ENCODE data around the gene LRRFIP1. TPM values are rescaled to one million over a fixed set of nuclear protein-coding genes. Genes with fewer than 3 reads are reported as not detected.

The LRRFIP1 gene
- total and polyA plus RNA-seq, 9 of the 15 experiments (the other 6 are each of a cell fraction or from before 2014, with no cell fraction given) = 13.1 to 45.2 (median 31.3) TPM

- TF ChIP-seq STAT6 (CRISPR knock-in tag; IDR thresholded peaks at IDR 0.05) (no peak), SRSF7 (optimal IDR thresholded peaks at IDR 0.05; ENCODE audit: low read depth, low read length) (no peak), SRF (CRISPR knock-in tag; IDR thresholded peaks at IDR 0.05) (no peak), HIVEP1 (CRISPR knock-in tag; IDR thresholded peaks at IDR 0.05) (no peak), CBX8 (IDR thresholded peaks at IDR 0.05; ENCODE audit: borderline replicate concordance, extremely low read depth, low read depth, low read length, poor library complexity, severe bottlenecking) (no peak), KAT8 (IDR thresholded peaks at IDR 0.05; ENCODE audit: low read depth) (no peak)
Observed at GRCh38 chr2:237612527-237613357, 14.6 kb upstream of the LRRFIP1 start (continued).

- Histone ChIP-seq H3K36me3 (ENCODE audit: control insufficient read depth, insufficient read depth, low read length) (no peaks in the 10 kb centered on the region), H3K4me1 (replicated peaks in 1 of 2; ENCODE audit: control insufficient read depth in 2 of 2, insufficient read depth in 2 of 2, low read length in 2 of 2) (no peaks in the 10 kb centered on the region), H3K9ac (ENCODE audit: insufficient read depth in 1 of 2, low read depth in 2 of 2, low read length in 2 of 2) (no peak overlapping the region), H3K79me2 (ENCODE audit: control insufficient read depth, insufficient read depth, low read length) (no peaks in the 10 kb centered on the region), H3K27ac (ENCODE audit: extremely low read depth, low read depth, low read length) (no peak overlapping the region), H3K9me3 (replicated peaks; ENCODE audit: control insufficient read depth, insufficient read depth, low read depth, low read length) (no peaks in the 10 kb centered on the region), H3K4me3 (no peak overlapping the region), H2AFZ (ENCODE audit: low read depth, low read length) (no peak overlapping the region), H3K4me2 (ENCODE audit: insufficient read depth, low read length) (no peak overlapping the region), H4K20me1 (replicated peaks; ENCODE audit: control insufficient read depth, insufficient read depth, low read length) (no peaks in the 10 kb centered on the region), H3K27me3 (ENCODE audit: control insufficient read depth in 2 of 2, insufficient read depth in 2 of 2, low read length in 2 of 2) (peaks cover 0 to 18% of the 10 kb centered on the region in 2 experiments; a peak in 3 of 5 replicates), H3K9me1 (ENCODE audit: control insufficient read depth, insufficient read depth, low read length) (no peaks in the 10 kb centered on the region)
- intact Hi-C loops (cut with micrococcal nuclease) = no loop called here
- no peak for ATAC-seq
- DNase-seq (ENCODE audit: extremely low read depth in 1 of 4, low spot score in 3 of 4) = no peak
- in situ Hi-C loops (cut with MboI) = no loop called here
- POLR2A ChIA-PET = interaction anchor here (0.6 kb wide), 1 partner anchor 120 kb away, joined by 3 read pairs; no protein-coding TSS in a partner anchor
- no TSS peak for BruUV-seq (replicated peaks)
- no peak for FAIRE-seq
- CTCF ChIA-PET (ENCODE audit: low intra/inter-chr PET ratio) = no interaction called here
- TF ChIP-seq ZFP30 (CRISPR knock-in tag; IDR thresholded peaks at IDR 0.05; ENCODE audit: borderline replicate concordance) (no peak), ZNF668 (CRISPR knock-in tag; IDR thresholded peaks at IDR 0.05) (no peak), SMARCB1 (IDR thresholded peaks at IDR 0.05; ENCODE audit: insufficient read length, low read depth) (no peak), RBFOX2 (IDR thresholded peaks at IDR 0.05; ENCODE audit: low read depth, low read length) (no peak), ERF (CRISPR knock-in tag; IDR thresholded peaks at IDR 0.05) (no peak), KHSRP (IDR thresholded peaks at IDR 0.05) (no peak), USF1 (CRISPR knock-in tag; IDR thresholded peaks at IDR 0.05) (no peak), CBFA2T2 (conservative IDR thresholded peaks at IDR 0.05) (no peak), ZNF778 (CRISPR knock-in tag; IDR thresholded peaks at IDR 0.05) (no peak), BRF2 (IDR thresholded peaks at IDR 0.05; ENCODE audit: borderline replicate concordance, insufficient read depth, insufficient read length) (no peak), ARID2 (IDR thresholded peaks at IDR 0.05) (no peak)
Observed at GRCh38 chr2:237613679-237614078, 13.7 kb upstream of the LRRFIP1 start.

All from K562 (cell line).